Panc1 (cell line): ENCODE data around the gene NPDC1. TPM values are rescaled to one million over a fixed set of nuclear protein-coding genes. Genes with fewer than 3 reads are reported as not detected.

Experiments
- ATAC-seq: fragments of 200-7000 bp; cut with Tn5 transposase; 2 replicates; pipeline ENCODE4 v1.9.1; 2020; ENCODE audit warnings: mild to moderate bottlenecking, moderate library complexity
- BruUV-seq: library from RNA; stranded (reverse); fragments of 400-500 nt; replicated peaks from 2 replicates; lab custom pipeline; 2021; lab: Mats Ljungman, UMichigan
- CTCF ChIA-PET: fragments of 300-600 bp; sonication (Branson Sonifier 250); formaldehyde crosslinking; loops from one replicate; lab custom pipeline; 2022; ENCODE audit warnings: antibody characterized with exemption; lab: Charles Lee
- POLR2A ChIA-PET: fragments of 300-600 bp; sonication (Branson Sonifier 250); formaldehyde crosslinking; loops from one replicate; lab custom pipeline; 2022; ENCODE audit warnings: antibody characterized with exemption; lab: Charles Lee
- DNase-seq: peaks from one replicate; pipeline ENCODE4 v3.0.0-alpha.2; 2010; ENCODE audit warnings: low read depth, low spot score
- H3K27ac ChIP-seq: 2 replicates; pipeline ENCODE4 v1.5.1; 2011; ENCODE audit warnings: mild to moderate bottlenecking, low read length, inconsistent platforms
- H3K27me3 ChIP-seq: fragments of 200-500 bp; sonication (Bioruptor generic); 2 replicates; pipeline ENCODE4 v1.6.0; 2014; ENCODE audit warnings: low read length, inconsistent platforms; ENCODE audit not compliant: control insufficient read depth, insufficient read depth
- H3K36me3 ChIP-seq: fragments of 200-500 bp; sonication (Bioruptor generic); 2 replicates; pipeline ENCODE4 v1.5.1; 2014; ENCODE audit warnings: inconsistent platforms, mild to moderate bottlenecking, low read length, moderate library complexity; ENCODE audit not compliant: control insufficient read depth, insufficient read depth
- H3K4me1 ChIP-seq: 2 replicates; pipeline ENCODE4 v1.5.1; 2011; ENCODE audit warnings: inconsistent platforms, mild to moderate bottlenecking, low read length, moderate library complexity; ENCODE audit not compliant: control insufficient read depth, insufficient read depth
- H3K4me3 ChIP-seq, 2 experiments: 2 replicates each; pipeline ENCODE4 v1.5.1; 2011 to 2012; ENCODE audit warnings: low read depth in 2 of 2, low read length in 2 of 2, mild to moderate bottlenecking in 2 of 2, inconsistent platforms in 1 of 2, moderate library complexity in 1 of 2
- H3K9me3 ChIP-seq: fragments of 200-500 bp; sonication (Bioruptor generic); 2 replicates; pipeline ENCODE4 v1.5.1; 2014; ENCODE audit warnings: low read depth, mild to moderate bottlenecking, inconsistent platforms, low read length, moderate library complexity; ENCODE audit not compliant: control insufficient read depth, insufficient read depth
- POLR2AphosphoS5 ChIP-seq: IDR thresholded peaks from 2 replicates; pipeline ENCODE4 v1.6.1; 2012; ENCODE audit warnings: mild to moderate bottlenecking, low read depth, low read length, moderate library complexity
- SIN3A ChIP-seq: IDR thresholded peaks from 2 replicates; pipeline ENCODE4 v1.6.1; 2012; ENCODE audit warnings: low read depth, mild to moderate bottlenecking, low read length, moderate library complexity, borderline replicate concordance; ENCODE audit not compliant: insufficient read depth
- TCF7L2 ChIP-seq: IDR thresholded peaks from 2 replicates; pipeline ENCODE4 v1.6.1; 2011; ENCODE audit warnings: mild to moderate bottlenecking, low read depth, low read length, inconsistent platforms
- in situ Hi-C: cut with HindIII; loops from 2 replicates; pipeline ENCODE4 v1.10.0; 2016; ENCODE audit warnings: low sequenced_read_pairs, low pct_unique_long_range_greater_than_20kb
- intact Hi-C: fragments of 100-400 bp; cut with micrococcal nuclease; formaldehyde crosslinking; loops from one replicate; pipeline ENCODE4 v1.10.0; 2022; ENCODE audit not compliant: unreplicated experiment
- total RNA-seq: library from RNA; stranded (reverse); gene quantifications from one replicate; pipeline ENCODE4 v1.2.1, GENCODE V29; 2021; ENCODE audit not compliant: unreplicated experiment
- TF ChIP-seq, protein P1 (sequence below), 2 experiments: IDR thresholded peaks; 2 replicates each; pipeline ENCODE4 v1.6.1; 2011 to 2012; ENCODE audit warnings: low read depth in 2 of 2, control low read depth in 1 of 2, low read length in 1 of 2, mild to moderate bottlenecking in 1 of 2, moderate library complexity in 1 of 2; ENCODE audit not compliant: insufficient read depth in 1 of 2
- TF ChIP-seq, protein P2 (sequence below): fragments of 450-650 bp; IDR thresholded peaks from 2 replicates; pipeline ENCODE4 v1.5.1; 2017; ENCODE audit warnings: mild to moderate bottlenecking

The NPDC1 gene
- total RNA-seq, 1 experiment from 2014 or later = 43.5 TPM

DNA sequence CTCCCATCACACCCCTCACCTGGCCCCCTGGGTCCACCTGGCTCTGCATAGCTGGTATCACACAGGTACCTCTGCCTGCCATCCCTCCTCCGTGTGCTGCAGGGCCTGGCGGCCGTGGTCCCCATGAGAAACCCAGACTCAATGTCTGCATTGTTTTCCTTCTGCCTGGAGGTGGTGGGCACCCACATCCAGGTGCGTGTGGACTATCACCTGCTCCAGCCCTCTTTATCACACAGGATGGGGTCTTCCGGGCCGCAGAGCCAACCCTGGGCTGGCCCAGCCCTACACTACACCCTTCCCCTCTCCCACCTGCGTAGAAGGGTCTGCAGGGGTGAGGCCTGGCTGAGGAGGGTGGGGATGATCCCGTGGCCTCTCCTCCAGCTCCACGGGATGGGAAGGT is 7.1 kb downstream of the NPDC1 start:
- BruUV-seq = no TSS peak
- no peaks in the 10 kb centered on the region for H3K36me3 ChIP-seq
- intact Hi-C loops = loop anchor here (10.0 kb wide), 1 partner anchor 94 kb away; the partner anchor contains the start of genes C8G and FBXW5
- no peak overlapping the region for H3K27ac ChIP-seq
- no peaks in the 10 kb centered on the region for H3K9me3 ChIP-seq
- TF ChIP-seq POLR2AphosphoS5 (no peak), TCF7L2 (no peak), SIN3A (no peak)
- TF ChIP-seq, protein P1, sequence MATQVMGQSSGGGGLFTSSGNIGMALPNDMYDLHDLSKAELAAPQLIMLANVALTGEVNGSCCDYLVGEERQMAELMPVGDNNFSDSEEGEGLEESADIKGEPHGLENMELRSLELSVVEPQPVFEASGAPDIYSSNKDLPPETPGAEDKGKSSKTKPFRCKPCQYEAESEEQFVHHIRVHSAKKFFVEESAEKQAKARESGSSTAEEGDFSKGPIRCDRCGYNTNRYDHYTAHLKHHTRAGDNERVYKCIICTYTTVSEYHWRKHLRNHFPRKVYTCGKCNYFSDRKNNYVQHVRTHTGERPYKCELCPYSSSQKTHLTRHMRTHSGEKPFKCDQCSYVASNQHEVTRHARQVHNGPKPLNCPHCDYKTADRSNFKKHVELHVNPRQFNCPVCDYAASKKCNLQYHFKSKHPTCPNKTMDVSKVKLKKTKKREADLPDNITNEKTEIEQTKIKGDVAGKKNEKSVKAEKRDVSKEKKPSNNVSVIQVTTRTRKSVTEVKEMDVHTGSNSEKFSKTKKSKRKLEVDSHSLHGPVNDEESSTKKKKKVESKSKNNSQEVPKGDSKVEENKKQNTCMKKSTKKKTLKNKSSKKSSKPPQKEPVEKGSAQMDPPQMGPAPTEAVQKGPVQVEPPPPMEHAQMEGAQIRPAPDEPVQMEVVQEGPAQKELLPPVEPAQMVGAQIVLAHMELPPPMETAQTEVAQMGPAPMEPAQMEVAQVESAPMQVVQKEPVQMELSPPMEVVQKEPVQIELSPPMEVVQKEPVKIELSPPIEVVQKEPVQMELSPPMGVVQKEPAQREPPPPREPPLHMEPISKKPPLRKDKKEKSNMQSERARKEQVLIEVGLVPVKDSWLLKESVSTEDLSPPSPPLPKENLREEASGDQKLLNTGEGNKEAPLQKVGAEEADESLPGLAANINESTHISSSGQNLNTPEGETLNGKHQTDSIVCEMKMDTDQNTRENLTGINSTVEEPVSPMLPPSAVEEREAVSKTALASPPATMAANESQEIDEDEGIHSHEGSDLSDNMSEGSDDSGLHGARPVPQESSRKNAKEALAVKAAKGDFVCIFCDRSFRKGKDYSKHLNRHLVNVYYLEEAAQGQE (IDR thresholded peaks at IDR 0.05; ENCODE audit: insufficient read depth in 1 of 2, low read depth in 2 of 2, low read length in 1 of 2) = no peak
- TF ChIP-seq, protein P2, sequence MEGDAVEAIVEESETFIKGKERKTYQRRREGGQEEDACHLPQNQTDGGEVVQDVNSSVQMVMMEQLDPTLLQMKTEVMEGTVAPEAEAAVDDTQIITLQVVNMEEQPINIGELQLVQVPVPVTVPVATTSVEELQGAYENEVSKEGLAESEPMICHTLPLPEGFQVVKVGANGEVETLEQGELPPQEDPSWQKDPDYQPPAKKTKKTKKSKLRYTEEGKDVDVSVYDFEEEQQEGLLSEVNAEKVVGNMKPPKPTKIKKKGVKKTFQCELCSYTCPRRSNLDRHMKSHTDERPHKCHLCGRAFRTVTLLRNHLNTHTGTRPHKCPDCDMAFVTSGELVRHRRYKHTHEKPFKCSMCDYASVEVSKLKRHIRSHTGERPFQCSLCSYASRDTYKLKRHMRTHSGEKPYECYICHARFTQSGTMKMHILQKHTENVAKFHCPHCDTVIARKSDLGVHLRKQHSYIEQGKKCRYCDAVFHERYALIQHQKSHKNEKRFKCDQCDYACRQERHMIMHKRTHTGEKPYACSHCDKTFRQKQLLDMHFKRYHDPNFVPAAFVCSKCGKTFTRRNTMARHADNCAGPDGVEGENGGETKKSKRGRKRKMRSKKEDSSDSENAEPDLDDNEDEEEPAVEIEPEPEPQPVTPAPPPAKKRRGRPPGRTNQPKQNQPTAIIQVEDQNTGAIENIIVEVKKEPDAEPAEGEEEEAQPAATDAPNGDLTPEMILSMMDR = no peak
- DNase-seq (no peak), ATAC-seq (no peak)
- in situ Hi-C loops = no loop called here
- H3K27me3 ChIP-seq = no peaks in the 10 kb centered on the region
- H3K4me1 ChIP-seq = peaks cover 5% of the 10 kb centered on the region
- H3K4me3 ChIP-seq = no peak overlapping the region
- CTCF ChIA-PET = interaction anchor here (0.5 to 1.1 kb wide), 3 partner anchors 13 to 276 kb away, joined by 3 read pairs; no protein-coding TSS in a partner anchor
- POLR2A ChIA-PET = no interaction called here

DNA sequence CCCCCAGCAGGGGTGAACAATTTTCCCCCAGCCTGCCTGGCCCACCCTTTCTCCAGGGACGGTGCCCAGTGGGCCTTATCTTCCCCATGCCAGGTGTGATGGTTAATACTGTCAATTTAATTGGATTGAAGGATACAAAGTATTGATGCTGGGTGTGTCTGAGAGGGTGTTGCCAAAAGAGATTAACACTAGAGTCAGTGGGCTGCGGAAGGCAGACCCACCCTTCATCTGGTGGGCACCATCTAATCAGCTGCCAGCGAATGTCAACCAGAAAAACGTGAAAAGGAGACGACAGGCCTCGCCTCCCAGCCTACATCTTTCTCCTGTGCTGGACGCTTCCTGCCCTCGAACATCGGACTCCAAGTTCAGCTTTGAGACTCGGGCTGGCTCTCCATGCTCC is 8.5 kb downstream of the NPDC1 start:
- BruUV-seq = no TSS peak
- H3K27me3 ChIP-seq = no peaks in the 10 kb centered on the region
- POLR2A ChIA-PET = no interaction called here
- no peak overlapping the region for H3K27ac ChIP-seq
- H3K4me3 ChIP-seq = no peak overlapping the region
- H3K9me3 ChIP-seq = no peaks in the 10 kb centered on the region
- intact Hi-C loops (loop anchor here (10.0 kb wide), 1 partner anchor 93 kb away; the partner anchor contains the start of genes C8G and FBXW5), in situ Hi-C loops (no loop called here)
- H3K36me3 ChIP-seq = no peaks in the 10 kb centered on the region
- peaks cover 5% of the 10 kb centered on the region for H3K4me1 ChIP-seq
- ATAC-seq (no peak), DNase-seq (no peak)
- CTCF ChIA-PET = interaction anchor here (0.5 kb wide), 1 partner anchor 70 kb away, joined by 8 read pairs; no protein-coding TSS in a partner anchor
- TF ChIP-seq, protein P1 (IDR thresholded peaks at IDR 0.05; ENCODE audit: insufficient read depth in 1 of 2, low read depth in 2 of 2, low read length in 1 of 2) = no peak
- TF ChIP-seq SIN3A = no peak
- TF ChIP-seq, protein P2 = no peak
- no peak for TF ChIP-seq TCF7L2
